Sigmoid colon (tissue), 4 donors: ENCODE measurements around the gene NDE1.

ENCODE experiments used
- EP300 ChIP-seq, 4 donors: sonication (generic); formaldehyde crosslinking; IDR thresholded peaks; one replicate each; pipeline ENCODE4 v1.6.1; 2017; ENCODE audit warnings: antibody characterized with exemption in 4 of 4
- POLR2A ChIP-seq, 2 donors: fragments of 450-650 bp; IDR thresholded peaks; one replicate each; pipeline ENCODE4 v1.6.1; 2016; ENCODE audit warnings: antibody characterized with exemption in 2 of 2, mild to moderate bottlenecking in 2 of 2, moderate library complexity in 2 of 2
- POLR2AphosphoS5 ChIP-seq, 4 donors: sonication (generic); formaldehyde crosslinking; IDR thresholded peaks; one replicate each; pipeline ENCODE4 v1.6.1; 2017; ENCODE audit warnings: antibody characterized with exemption in 4 of 4
- TF ChIP-seq, protein P1 (sequence below), 4 experiments: fragments of 450-650 bp in 3 of 4; fragments of 200-600 bp in 1 of 4; IDR thresholded peaks; one replicate each; pipeline ENCODE4 v1.5.1; 2016 to 2019; ENCODE audit warnings: antibody characterized with exemption in 4 of 4, mild to moderate bottlenecking in 3 of 4, moderate library complexity in 2 of 4

- TF ChIP-seq POLR2A (IDR thresholded peaks at IDR 0.05) (no peak), EP300 (IDR thresholded peaks at IDR 0.05) (no peak), POLR2AphosphoS5 (IDR thresholded peaks at IDR 0.05) (peak in 2 of 4 donors; percentile 63 to 77)
- TF ChIP-seq, protein P1, sequence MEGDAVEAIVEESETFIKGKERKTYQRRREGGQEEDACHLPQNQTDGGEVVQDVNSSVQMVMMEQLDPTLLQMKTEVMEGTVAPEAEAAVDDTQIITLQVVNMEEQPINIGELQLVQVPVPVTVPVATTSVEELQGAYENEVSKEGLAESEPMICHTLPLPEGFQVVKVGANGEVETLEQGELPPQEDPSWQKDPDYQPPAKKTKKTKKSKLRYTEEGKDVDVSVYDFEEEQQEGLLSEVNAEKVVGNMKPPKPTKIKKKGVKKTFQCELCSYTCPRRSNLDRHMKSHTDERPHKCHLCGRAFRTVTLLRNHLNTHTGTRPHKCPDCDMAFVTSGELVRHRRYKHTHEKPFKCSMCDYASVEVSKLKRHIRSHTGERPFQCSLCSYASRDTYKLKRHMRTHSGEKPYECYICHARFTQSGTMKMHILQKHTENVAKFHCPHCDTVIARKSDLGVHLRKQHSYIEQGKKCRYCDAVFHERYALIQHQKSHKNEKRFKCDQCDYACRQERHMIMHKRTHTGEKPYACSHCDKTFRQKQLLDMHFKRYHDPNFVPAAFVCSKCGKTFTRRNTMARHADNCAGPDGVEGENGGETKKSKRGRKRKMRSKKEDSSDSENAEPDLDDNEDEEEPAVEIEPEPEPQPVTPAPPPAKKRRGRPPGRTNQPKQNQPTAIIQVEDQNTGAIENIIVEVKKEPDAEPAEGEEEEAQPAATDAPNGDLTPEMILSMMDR (IDR thresholded peaks at IDR 0.05), result no peak
Observed at GRCh38 chr16:15699819-15700218, 49.8 kb downstream of the NDE1 start.
